Fibroblast of the aortic adventitia (primary cell): ENCODE results near the gene DEFB131A. TPM values are rescaled to one million over a fixed set of nuclear protein-coding genes. Genes with fewer than 3 reads are reported as not detected.
"Not testable (repeated sequence)": the region's sequence is repeated elsewhere in the genome, so short reads cannot be mapped to it uniquely, and the experiment has no call there.

Experiments used
- DNase-seq: peaks from one replicate; pipeline ENCODE4 v3.0.0-alpha.2; 2010; ENCODE audit warnings: low read depth
- H3K4me3 ChIP-seq: 2 replicates; pipeline ENCODE4 v1.5.1; 2011; ENCODE audit warnings: low read depth, mild to moderate bottlenecking, control low read depth, low read length, moderate library complexity
- small RNA-seq: library from RNA; depleted of rRNA; stranded (forward); fragments of <200 nt; gene quantifications from one replicate; pipeline ENCODE3, GENCODE V24; 2012
- total RNA-seq: library from RNA; depleted of rRNA; stranded (reverse); fragments of >200 nt; gene quantifications from 2 replicates; pipeline ENCODE4 v1.2.3, GENCODE V29; 2012; ENCODE audit warnings: low replicate concordance

DEFB131A gene
- total RNA-seq, 1 donor: not detected

DNA sequence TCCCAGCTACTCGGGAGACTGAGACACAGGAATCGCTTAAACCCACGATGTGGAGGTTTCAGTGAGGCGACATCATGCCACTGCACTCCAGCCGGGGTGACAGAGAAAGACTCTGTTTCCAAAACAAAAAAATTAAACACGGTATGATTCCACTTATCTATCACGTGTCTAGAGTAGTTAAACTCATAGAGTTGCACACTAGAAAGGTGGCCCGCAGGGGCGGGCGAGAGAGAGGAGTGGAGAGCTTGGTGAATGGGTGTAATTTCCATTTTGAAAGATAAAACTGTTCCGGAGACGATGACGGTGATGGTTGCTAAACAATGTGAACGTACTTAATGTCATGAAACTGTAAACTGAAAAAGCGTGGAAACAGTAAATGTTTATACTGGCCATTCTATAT lies 44.6 kb downstream of the DEFB131A start:
- not testable (repeated sequence) for H3K4me3 ChIP-seq, DNase-seq

DNA sequence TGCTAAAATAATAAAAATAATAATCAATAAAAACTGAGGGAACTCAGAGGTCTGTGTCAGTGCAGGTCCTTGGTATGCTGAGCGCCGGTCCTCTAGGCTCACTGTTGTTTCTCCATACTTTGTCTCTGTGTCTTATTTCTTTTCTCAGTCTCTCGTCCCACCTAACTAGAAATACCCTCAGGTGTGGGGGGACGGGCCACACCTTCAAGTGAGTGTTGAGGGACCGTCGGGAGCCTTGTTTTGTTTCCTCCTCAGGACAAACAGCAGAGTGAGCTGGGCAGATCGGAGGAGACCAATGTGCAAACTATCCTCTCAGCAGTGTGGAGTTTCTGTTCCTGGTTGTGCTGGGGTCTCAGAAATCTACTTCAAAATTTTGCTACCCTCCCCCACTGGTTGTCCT lies 46.3 kb downstream of the DEFB131A start:
- not testable (repeated sequence) for H3K4me3 ChIP-seq, DNase-seq

DNA sequence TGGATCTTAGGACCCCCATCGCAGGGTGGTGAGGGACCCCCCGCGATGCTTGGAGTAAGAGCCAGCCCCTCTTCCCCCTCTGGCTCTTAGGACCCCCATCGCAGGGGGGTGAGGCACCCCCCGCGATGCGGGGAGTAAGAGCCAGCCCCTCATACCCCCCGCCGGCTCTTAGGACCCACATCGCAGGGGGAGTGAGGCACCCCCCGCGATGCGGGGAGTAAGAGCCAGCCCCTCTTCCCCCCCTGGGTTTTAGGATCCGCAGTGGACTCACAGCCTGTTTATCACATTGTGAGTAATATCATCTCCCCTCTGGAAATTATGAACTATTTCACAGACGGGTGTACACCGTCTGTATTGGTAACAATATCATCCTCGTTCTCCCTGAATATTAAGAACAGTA lies 46.8 kb downstream of the DEFB131A start:
- not testable (repeated sequence) for DNase-seq, H3K4me3 ChIP-seq

DNA sequence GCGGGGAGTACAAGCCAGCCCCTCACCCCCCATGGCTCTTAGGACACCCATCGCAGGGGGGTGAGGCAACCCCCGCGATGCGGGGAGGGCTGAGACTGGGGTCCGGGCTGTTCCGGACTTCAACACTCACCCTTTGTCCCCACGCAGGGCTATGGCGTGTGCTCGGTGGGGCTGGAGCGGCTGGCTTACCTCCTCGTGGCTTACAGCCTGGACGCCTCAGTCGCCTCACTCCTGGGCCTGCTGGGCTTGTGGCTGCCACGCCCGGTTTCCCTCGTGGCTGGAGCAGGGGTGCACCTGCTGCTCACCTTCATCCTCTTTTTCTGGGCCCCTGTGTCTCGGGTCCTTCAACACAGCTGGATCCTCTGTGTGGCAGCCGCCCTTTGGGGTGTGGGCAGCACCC lies 49.4 kb downstream of the DEFB131A start:
- not testable (repeated sequence) for DNase-seq, H3K4me3 ChIP-seq

DNA sequence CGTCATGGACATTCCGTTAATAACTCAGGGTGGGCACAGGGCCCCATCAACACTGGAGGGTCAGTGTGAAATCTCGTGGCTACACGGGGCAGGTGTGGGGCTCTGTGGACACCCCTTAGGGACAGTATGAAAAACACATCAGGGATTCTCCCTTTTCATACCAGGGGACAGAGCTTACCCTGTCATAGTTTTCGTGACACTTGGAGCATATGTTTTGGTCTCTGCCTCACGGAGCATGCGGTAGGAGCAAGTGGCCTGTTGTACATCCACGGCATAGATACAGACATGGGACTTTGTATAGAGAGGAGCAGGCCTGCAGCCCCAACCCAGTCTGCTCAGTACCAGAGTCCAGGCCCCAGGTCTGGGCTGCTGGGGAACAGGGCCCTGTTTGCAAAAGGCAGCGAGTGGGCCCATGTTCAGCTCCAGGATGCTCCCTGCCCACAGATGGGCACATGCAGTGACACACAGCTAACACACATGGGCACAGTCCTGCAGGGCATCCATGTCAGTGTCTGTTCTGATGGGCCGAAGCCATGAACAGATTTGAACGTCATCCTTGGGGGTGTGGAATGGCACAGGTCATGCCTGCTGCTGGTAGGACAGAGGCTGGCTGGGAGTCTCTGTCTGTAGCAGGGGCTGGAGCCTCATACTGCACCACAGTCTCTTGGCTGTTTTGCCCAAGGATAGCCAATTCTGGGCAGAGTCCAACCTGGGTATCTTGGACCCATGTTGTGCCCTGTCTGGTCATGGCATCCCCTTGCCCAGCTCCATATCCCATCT lies 50.2 kb downstream of the DEFB131A start:
- not testable (repeated sequence) for DNase-seq, H3K4me3 ChIP-seq

DNA sequence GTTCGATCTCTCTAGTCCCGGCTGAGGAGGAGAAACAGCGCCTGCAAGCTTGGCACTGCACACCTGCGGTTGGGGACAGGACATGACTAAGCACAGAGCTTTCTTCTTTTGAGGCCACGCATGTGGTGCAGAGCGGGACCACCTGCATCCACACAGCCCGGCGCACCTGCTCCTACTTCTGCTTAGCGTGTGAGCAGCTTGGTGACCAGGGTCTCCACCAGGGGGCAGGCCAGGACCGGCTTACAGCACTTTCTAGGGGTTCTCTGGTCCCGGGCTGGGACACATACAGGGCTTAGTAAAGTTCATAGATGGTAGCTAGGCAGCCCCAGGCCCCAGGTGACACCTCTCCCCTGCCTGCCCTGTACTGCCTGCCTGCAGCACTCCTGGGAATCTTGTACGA lies 51.2 kb downstream of the DEFB131A start:
- not testable (repeated sequence) for H3K4me3 ChIP-seq, DNase-seq

DNA sequence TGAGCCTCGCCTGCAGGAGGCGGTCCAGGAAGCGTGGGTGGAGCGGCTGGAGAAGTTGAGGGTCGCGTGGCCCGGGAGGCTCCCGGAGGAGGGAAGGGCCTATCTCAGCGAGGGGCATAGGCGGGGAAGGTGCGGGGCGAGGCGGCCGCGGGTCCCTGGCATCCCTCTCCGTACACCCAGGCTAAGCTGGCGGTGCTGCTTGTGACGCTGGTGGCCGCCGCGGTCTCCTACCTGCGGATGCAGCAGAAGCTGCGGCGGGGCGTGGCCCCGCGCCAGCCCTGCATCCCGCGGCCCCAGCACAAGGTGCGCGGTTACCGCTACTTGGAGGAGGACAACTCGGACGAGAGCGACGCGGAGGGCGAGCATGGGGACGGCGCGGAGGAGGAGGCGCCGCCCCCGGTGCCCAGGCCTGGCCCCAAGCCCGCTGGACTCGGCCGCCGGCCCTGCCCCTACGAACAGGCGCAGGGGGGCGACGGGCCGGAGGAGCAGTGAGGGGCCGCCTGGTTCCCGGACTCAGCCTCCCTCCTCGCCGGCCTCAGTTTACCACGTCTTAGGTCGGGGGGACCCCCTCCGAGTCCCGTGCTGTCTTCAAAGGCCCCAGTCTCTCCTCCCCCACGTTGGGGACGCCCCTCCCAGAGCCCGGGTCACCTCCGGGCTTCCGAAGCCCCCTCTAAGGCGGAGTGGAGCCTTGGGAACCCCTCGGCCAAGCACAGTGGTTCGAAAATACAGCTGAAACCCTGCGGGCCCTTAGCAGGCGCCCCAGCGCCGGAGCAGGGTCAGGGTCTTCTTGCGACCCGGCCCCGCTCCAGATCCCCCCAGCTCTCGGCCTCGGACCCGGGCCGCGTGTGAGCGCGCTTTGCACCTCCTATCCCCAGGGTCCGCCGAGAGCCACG lies 53.6 kb downstream of the DEFB131A start:
- H3K4me3 ChIP-seq, DNase-seq: not testable (repeated sequence)

DNA sequence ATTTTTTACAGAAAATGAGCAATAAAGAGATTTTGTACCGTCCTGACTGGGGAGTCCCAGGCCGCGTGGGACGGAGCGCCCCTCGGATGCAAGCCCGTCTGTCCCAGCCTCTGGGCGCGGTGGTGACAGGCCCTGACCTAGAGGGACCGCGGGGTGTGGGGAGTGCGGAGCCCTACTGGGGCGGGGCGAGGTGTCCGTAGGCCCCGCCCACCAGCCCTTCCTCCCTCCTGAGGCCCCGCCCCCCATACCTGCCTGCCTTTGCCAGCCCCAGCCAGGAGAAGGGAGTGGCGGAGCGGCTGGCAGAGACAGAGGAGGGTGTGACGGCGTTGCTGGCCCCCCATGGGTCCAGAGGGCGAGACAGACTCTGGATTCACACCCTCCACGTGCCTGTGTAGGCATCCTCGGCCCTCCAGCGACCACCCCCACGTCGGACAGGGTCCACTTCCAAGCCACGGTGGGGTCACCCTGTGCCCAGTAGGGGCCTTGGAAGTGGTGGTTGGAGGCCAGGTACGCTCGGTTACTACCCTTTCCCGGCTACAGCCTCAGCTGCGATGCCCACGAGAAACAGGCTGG lies 54.3 kb downstream of the DEFB131A start:
- not testable (repeated sequence) for DNase-seq, H3K4me3 ChIP-seq

DNA sequence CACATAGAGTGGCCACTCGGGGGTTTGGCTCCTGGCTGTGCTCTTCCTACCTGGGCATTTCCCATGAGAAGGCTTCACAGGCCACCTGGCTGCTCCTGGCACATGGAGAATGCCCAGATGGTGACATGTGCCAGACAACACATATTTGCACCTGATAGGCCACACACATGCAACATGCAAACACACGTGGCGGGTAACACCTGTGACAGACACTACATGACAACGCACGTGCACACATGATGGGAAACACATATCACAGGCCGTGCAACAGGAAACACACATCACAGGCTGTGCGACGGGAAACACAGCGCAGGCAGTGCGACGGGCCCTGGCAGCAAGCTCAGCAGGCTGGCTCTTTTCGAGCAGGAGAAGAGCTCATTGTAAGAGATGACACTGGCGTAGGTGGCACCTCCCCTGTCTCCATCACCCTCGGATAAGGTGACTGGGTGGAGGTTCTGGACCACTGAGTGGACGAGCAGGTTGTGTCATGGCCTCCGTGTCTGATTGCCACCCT lies 55.8 kb downstream of the DEFB131A start:
- DNase-seq, H3K4me3 ChIP-seq: not testable (repeated sequence)

Small RNA genes within 50 kb of the gene (small RNA-seq; reads per million reads assigned to genes)
- not detected for gene RNA5SP153

Other genes starting within 250 kb of the DEFB131A start
- gene USP17L10, start 233.8 kb upstream of the DEFB131A start, total RNA-seq: not detected in 2 replicates
- gene USP17L11, start 229.0 kb upstream of the DEFB131A start, total RNA-seq: not detected in 2 replicates
- not detected in 2 replicates for gene USP17L12, start 224.3 kb upstream of the DEFB131A start, total RNA-seq
- gene USP17L13, start 219.5 kb upstream of the DEFB131A start, total RNA-seq: not detected in 2 replicates
- gene USP17L15, start 210.0 kb upstream of the DEFB131A start, total RNA-seq: not detected in 2 replicates
- not detected in 2 replicates for gene USP17L17, start 200.5 kb upstream of the DEFB131A start, total RNA-seq
- not detected in 2 replicates for gene USP17L18, start 195.8 kb upstream of the DEFB131A start, total RNA-seq
- not detected in 2 replicates for gene USP17L19, start 191.0 kb upstream of the DEFB131A start, total RNA-seq
- not detected in 2 replicates for gene USP17L20, start 186.3 kb upstream of the DEFB131A start, total RNA-seq
- not detected in 2 replicates for gene USP17L21, start 181.5 kb upstream of the DEFB131A start, total RNA-seq
- not detected in 2 replicates for gene USP17L22, start 176.8 kb upstream of the DEFB131A start, total RNA-seq
- gene USP17L24, start 119.2 kb upstream of the DEFB131A start, total RNA-seq: not detected in 2 replicates
- gene USP17L25, start 114.5 kb upstream of the DEFB131A start, total RNA-seq: not detected in 2 replicates
- not detected in 2 replicates for gene USP17L26, start 109.8 kb upstream of the DEFB131A start, total RNA-seq
- gene USP17L5, start 105.0 kb upstream of the DEFB131A start, total RNA-seq: not detected in 2 replicates
- not detected in 2 replicates for gene USP17L27, start 100.3 kb upstream of the DEFB131A start, total RNA-seq
- gene USP17L28, start 95.5 kb upstream of the DEFB131A start, total RNA-seq: not detected in 2 replicates
- gene USP17L29, start 90.8 kb upstream of the DEFB131A start, total RNA-seq: not detected in 2 replicates
- not detected in 2 replicates for gene USP17L30, start 81.3 kb upstream of the DEFB131A start, total RNA-seq